GM21737 (cell line): Measurements from ENCODE around the gene NSF.
"Not testable (repeated sequence)": the region's sequence is repeated elsewhere in the genome, so short reads cannot be mapped to it uniquely, and the experiment has no call there.

Experiments
- ATAC-seq: cut with Tn5 transposase; IDR thresholded peaks from one replicate; pipeline ENCODE4 v1.9.1; 2021; ENCODE audit warnings: mild to moderate bottlenecking, moderate library complexity; ENCODE audit not compliant: unreplicated experiment

Gene NSF

GRCh38 chr17:46590157-46591146, at the start of gene NSF:
Gene NSF, plus strand, starts transcription at chr17:46590669. Its CDS starts 107 bp downstream, at chr17:46590776.
- ATAC-seq: peak; percentile 74

- ATAC-seq: not testable (repeated sequence)
Measured at GRCh38 chr17:46548607-46549006, 41.9 kb upstream of the NSF start.

GRCh38 chr17:46559155-46559554, 31.3 kb upstream of the NSF start:
- not testable (repeated sequence) for ATAC-seq

- ATAC-seq: not testable (repeated sequence)
Measured at GRCh38 chr17:46560048-46560447, 30.4 kb upstream of the NSF start.

GRCh38 chr17:46566284-46566683, 24.2 kb upstream of the NSF start:
- ATAC-seq: not testable (repeated sequence)

- not testable (repeated sequence) for ATAC-seq
Measured at GRCh38 chr17:46566980-46567379, 23.5 kb upstream of the NSF start.

GRCh38 chr17:46571796-46572195, 18.7 kb upstream of the NSF start:
- not testable (repeated sequence) for ATAC-seq

- peak; percentile 93 for ATAC-seq
Measured at GRCh38 chr17:46579083-46580075, 11.1 kb upstream of the NSF start, which contains the start of gene ARL17A. Gene ARL17A, minus strand, starts transcription at chr17:46579691. Its CDS starts 3,369 bp downstream, at chr17:46576322.

- ATAC-seq: not testable (repeated sequence)
Measured at GRCh38 chr17:46580082-46580481, 10.4 kb upstream of the NSF start.

GRCh38 chr17:46585444-46585843, 5.0 kb upstream of the NSF start:
- not testable (repeated sequence) for ATAC-seq

- not testable (repeated sequence) for ATAC-seq
Measured at GRCh38 chr17:46591332-46591731, 863 bp downstream of the NSF start.

- not testable (repeated sequence) for ATAC-seq
Measured at GRCh38 chr17:46598344-46598931, 8.0 kb downstream of the NSF start.

- ATAC-seq: not testable (repeated sequence)
Measured at GRCh38 chr17:46600767-46601166, 10.3 kb downstream of the NSF start.

GRCh38 chr17:46603125-46603524, 12.7 kb downstream of the NSF start:
- peak; percentile 95 for ATAC-seq

- ATAC-seq: not testable (repeated sequence)
Measured at GRCh38 chr17:46611304-46611703, 20.8 kb downstream of the NSF start.

- ATAC-seq: not testable (repeated sequence)
Measured at GRCh38 chr17:46613876-46614275, 23.4 kb downstream of the NSF start.

- not testable (repeated sequence) for ATAC-seq
Measured at GRCh38 chr17:46617121-46617520, 26.7 kb downstream of the NSF start.

GRCh38 chr17:46618975-46619374, 28.5 kb downstream of the NSF start:
- not testable (repeated sequence) for ATAC-seq

- not testable (repeated sequence) for ATAC-seq
Measured at GRCh38 chr17:46623790-46624189, 33.3 kb downstream of the NSF start.

- ATAC-seq: not testable (repeated sequence)
Measured at GRCh38 chr17:46624726-46625125, 34.3 kb downstream of the NSF start.
